WTC11 (cell line): Measurements from ENCODE around the gene SGCA. TPM values are rescaled to one million over a fixed set of nuclear protein-coding genes. Genes with fewer than 3 reads are reported as not detected.

Experiments
- ATAC-seq: fragments of 200-7000 bp; cut with Tn5 transposase; 2 replicates; pipeline ENCODE4 v1.10.0; 2021; ENCODE audit warnings: mild to moderate bottlenecking, moderate library complexity
- CTCF ChIA-PET: fragments of 300-600 bp; sonication (Branson Sonifier 250); formaldehyde crosslinking; loops from one replicate; lab custom pipeline; 2021; ENCODE audit warnings: antibody characterized with exemption; lab: Charles Lee
- POLR2A ChIA-PET: fragments of 350-600 bp; sonication (Branson Sonifier 250); formaldehyde crosslinking; loops from one replicate; lab custom pipeline; 2021; ENCODE audit warnings: antibody characterized with exemption; lab: Charles Lee
- DNase-seq: peaks from one replicate; pipeline ENCODE4 v3.0.0; 2021; ENCODE audit warnings: low spot score
- H3K27ac Mint-ChIP-seq: 2 replicates; pipeline ENCODE4 v1.8.0; 2021; ENCODE audit warnings: mixed read lengths
- H3K27me3 Mint-ChIP-seq: 2 replicates; pipeline ENCODE4 v1.8.0; 2021; ENCODE audit warnings: low read depth, mild to moderate bottlenecking, moderate library complexity, mixed read lengths
- H3K36me3 Mint-ChIP-seq: 2 replicates; pipeline ENCODE4 v1.8.0; 2021; ENCODE audit warnings: mixed read lengths
- H3K4me1 Mint-ChIP-seq: 2 replicates; pipeline ENCODE4 v1.8.0; 2022; ENCODE audit warnings: mixed read lengths
- H3K4me3 Mint-ChIP-seq: 2 replicates; pipeline ENCODE4 v1.8.0; 2021; ENCODE audit warnings: mild to moderate bottlenecking, moderate library complexity, mixed read lengths
- H3K9me3 Mint-ChIP-seq: 2 replicates; pipeline ENCODE4 v1.8.0; 2021; ENCODE audit warnings: mixed read lengths
- AFF4 ChIP-seq: sonication (generic); formaldehyde crosslinking; IDR thresholded peaks from 2 replicates; pipeline ENCODE4 v1.8.1; 2023; ENCODE audit warnings: mild to moderate bottlenecking, missing genetic modification reagents, borderline replicate concordance
- ATF6 ChIP-seq: sonication (generic); formaldehyde crosslinking; IDR thresholded peaks from 2 replicates; pipeline ENCODE4 v1.8.1; 2023; ENCODE audit warnings: mild to moderate bottlenecking, missing genetic modification reagents
- E2F1 ChIP-seq: sonication (generic); formaldehyde crosslinking; IDR thresholded peaks from 2 replicates; pipeline ENCODE4 v1.8.0; 2022; ENCODE audit warnings: mild to moderate bottlenecking, missing genetic modification reagents
- ETV6 ChIP-seq: sonication (generic); formaldehyde crosslinking; IDR thresholded peaks from 2 replicates; pipeline ENCODE4 v1.8.1; 2022; ENCODE audit warnings: mild to moderate bottlenecking, missing genetic modification reagents
- FOXP4 ChIP-seq: sonication (generic); formaldehyde crosslinking; IDR thresholded peaks from 2 replicates; pipeline ENCODE4 v1.8.0; 2022; ENCODE audit warnings: mild to moderate bottlenecking, missing genetic modification reagents
- GTF2I ChIP-seq: fragments of 250-450 bp; sonication (Bioruptor Pico); conservative IDR thresholded peaks from 2 replicates; pipeline ENCODE4 v1.4.0; 2021; ENCODE audit warnings: mild to moderate bottlenecking
- HMGA2 ChIP-seq: fragments of 250-450 bp; sonication (Bioruptor Pico); IDR thresholded peaks from 2 replicates; pipeline ENCODE4 v1.4.0; 2021; ENCODE audit warnings: mild to moderate bottlenecking, moderate library complexity
- JUN ChIP-seq: sonication (generic); formaldehyde crosslinking; IDR thresholded peaks from 2 replicates; pipeline ENCODE4 v1.8.0; 2023; ENCODE audit warnings: mild to moderate bottlenecking, missing genetic modification reagents
- MYBL2 ChIP-seq: sonication (generic); formaldehyde crosslinking; IDR thresholded peaks from 2 replicates; pipeline ENCODE4 v1.8.1; 2023; ENCODE audit warnings: mild to moderate bottlenecking, moderate library complexity, missing genetic modification reagents
- NFATC4 ChIP-seq: fragments of 250-450 bp; sonication (Bioruptor Pico); IDR thresholded peaks from 2 replicates; pipeline ENCODE4 v1.9.0; 2021; ENCODE audit warnings: mild to moderate bottlenecking
- NR1H2 ChIP-seq: sonication (generic); formaldehyde crosslinking; IDR thresholded peaks from 2 replicates; pipeline ENCODE4 v1.9.0; 2021; ENCODE audit warnings: mild to moderate bottlenecking, moderate library complexity, missing genetic modification reagents
- SMAD4 ChIP-seq: sonication (generic); formaldehyde crosslinking; IDR thresholded peaks from 2 replicates; pipeline ENCODE4 v1.8.0; 2022; ENCODE audit warnings: mild to moderate bottlenecking, missing genetic modification reagents
- SP1 ChIP-seq: sonication (generic); formaldehyde crosslinking; conservative IDR thresholded peaks from 2 replicates; pipeline ENCODE4 v1.8.1; 2022; ENCODE audit warnings: missing genetic modification reagents
- STAT6 ChIP-seq: sonication (generic); formaldehyde crosslinking; conservative IDR thresholded peaks from 2 replicates; pipeline ENCODE4 v1.8.1; 2023; ENCODE audit warnings: mild to moderate bottlenecking, low read depth, missing genetic modification reagents, moderate library complexity
- ZBTB21 ChIP-seq: sonication (generic); formaldehyde crosslinking; IDR thresholded peaks from 2 replicates; pipeline ENCODE4 v1.8.1; 2023; ENCODE audit warnings: mild to moderate bottlenecking, missing genetic modification reagents, borderline replicate concordance
- ZNF121 ChIP-seq: sonication (generic); formaldehyde crosslinking; IDR thresholded peaks from 2 replicates; pipeline ENCODE4 v1.8.0; 2023; ENCODE audit warnings: missing genetic modification reagents
- ZNF232 ChIP-seq: sonication (generic); formaldehyde crosslinking; IDR thresholded peaks from 2 replicates; pipeline ENCODE4 v1.8.0; 2022; ENCODE audit warnings: mild to moderate bottlenecking, missing genetic modification reagents
- ZNF396 ChIP-seq: fragments of 250-450 bp; sonication (Bioruptor Pico); IDR thresholded peaks from 2 replicates; pipeline ENCODE4 v1.8.0; 2021; ENCODE audit warnings: mild to moderate bottlenecking, moderate library complexity, borderline replicate concordance
- ZSCAN18 ChIP-seq: fragments of 250-450 bp; sonication (Bioruptor Pico); IDR thresholded peaks from 2 replicates; pipeline ENCODE4 v2.1.2; 2022; ENCODE audit warnings: mild to moderate bottlenecking, moderate library complexity
- total RNA-seq: library from RNA; stranded (reverse); gene quantifications from 3 replicates; pipeline ENCODE4 v1.2.3, GENCODE V29; 2021

Gene SGCA
- total RNA-seq, 1 experiment from 2014 or later, result 1.0 TPM

- peaks cover 10% of the 10 kb centered on the region for H3K4me1 Mint-ChIP-seq
- no peaks in the 10 kb centered on the region for H3K9me3 Mint-ChIP-seq
- peak; percentile 9 for ATAC-seq
- peak overlapping the region; percentile 79 for H3K4me3 Mint-ChIP-seq
- no peak for TF ChIP-seq NFATC4
- no peak for TF ChIP-seq ETV6 (CRISPR knock-in tag)
- TF ChIP-seq MYBL2 (CRISPR knock-in tag), result no peak
- TF ChIP-seq ATF6 (CRISPR knock-in tag), result no peak
- TF ChIP-seq SMAD4 (CRISPR knock-in tag), result no peak
- TF ChIP-seq E2F1 (CRISPR knock-in tag), result no peak
- no peak for TF ChIP-seq ZSCAN18 (CRISPR knock-in tag)
- no peak for TF ChIP-seq NR1H2 (CRISPR knock-in tag)
- TF ChIP-seq HMGA2 (CRISPR knock-in tag), result no peak
- TF ChIP-seq ZNF396, result no peak
- TF ChIP-seq GTF2I, result no peak
- TF ChIP-seq ZBTB21 (CRISPR knock-in tag), result no peak
- ChIA-PET CTCF (interaction anchor here (0.9 to 2.7 kb wide), 33 partner anchors 8 to 235 kb away, joined by 3 to 46 read pairs (median 7); partner anchors contain the start of genes COL1A1, DLX4, ITGA3 and LRRC59), POLR2A (interaction anchor here (0.6 to 2.4 kb wide), 5 partner anchors 10 to 61 kb away, joined by 3 to 22 read pairs (median 3); no protein-coding TSS in a partner anchor)
- H3K27ac Mint-ChIP-seq, result peak overlapping the region; percentile 51
- H3K27me3 Mint-ChIP-seq, result peaks cover 33% of the 10 kb centered on the region
- no peaks in the 10 kb centered on the region for H3K36me3 Mint-ChIP-seq
- DNase-seq, result no peak
These were observed 3.9 kb upstream of the SGCA start for GRCh38 chr17:50161911-50162288.

GRCh38 chr17:50162466-50163254, 3.1 kb upstream of the SGCA start:
- CTCF ChIA-PET, result interaction anchor here (0.9 to 2.7 kb wide), 30 partner anchors 7 to 199 kb away, joined by 3 to 46 read pairs (median 7); partner anchors contain the start of genes COL1A1, DLX4, ITGA3 and PDK2

More at GRCh38 chr17:50162466-50163254, 3.1 kb upstream of the SGCA start:
- no peak for TF ChIP-seq SP1 (CRISPR knock-in tag)
- no peak for TF ChIP-seq FOXP4
- no peak for TF ChIP-seq STAT6
- TF ChIP-seq JUN (CRISPR knock-in tag), result no peak
- no peak for TF ChIP-seq AFF4
- no peak for TF ChIP-seq ZNF232 (CRISPR knock-in tag)
- no peak for TF ChIP-seq ZNF121 (CRISPR knock-in tag)
- TF ChIP-seq, all 79 proteins: peak for 0
- Mint-ChIP-seq H3K27ac (no peak overlapping the region), H3K9me3 (no peaks in the 10 kb centered on the region), H3K4me1 (peaks cover 10% of the 10 kb centered on the region), H3K27me3 (peaks cover 33% of the 10 kb centered on the region), H3K36me3 (no peaks in the 10 kb centered on the region), H3K4me3 (no peak overlapping the region)
- ATAC-seq (no peak), DNase-seq (no peak)
- POLR2A ChIA-PET, result interaction anchor here (0.6 to 2.4 kb wide), 3 partner anchors 11 to 37 kb away, joined by 3 to 22 read pairs (median 3); no protein-coding TSS in a partner anchor
